DMS114 treated with DMSO at 0.1 percent for 48 hours (cell line): ENCODE data around the gene BRCC3.

Experiments
- DNase-seq: peaks from one replicate; lab custom pipeline; 2025; ENCODE audit not compliant: unreplicated experiment; lab: John Stamatoyannopoulos, UW

The BRCC3 gene

DNA sequence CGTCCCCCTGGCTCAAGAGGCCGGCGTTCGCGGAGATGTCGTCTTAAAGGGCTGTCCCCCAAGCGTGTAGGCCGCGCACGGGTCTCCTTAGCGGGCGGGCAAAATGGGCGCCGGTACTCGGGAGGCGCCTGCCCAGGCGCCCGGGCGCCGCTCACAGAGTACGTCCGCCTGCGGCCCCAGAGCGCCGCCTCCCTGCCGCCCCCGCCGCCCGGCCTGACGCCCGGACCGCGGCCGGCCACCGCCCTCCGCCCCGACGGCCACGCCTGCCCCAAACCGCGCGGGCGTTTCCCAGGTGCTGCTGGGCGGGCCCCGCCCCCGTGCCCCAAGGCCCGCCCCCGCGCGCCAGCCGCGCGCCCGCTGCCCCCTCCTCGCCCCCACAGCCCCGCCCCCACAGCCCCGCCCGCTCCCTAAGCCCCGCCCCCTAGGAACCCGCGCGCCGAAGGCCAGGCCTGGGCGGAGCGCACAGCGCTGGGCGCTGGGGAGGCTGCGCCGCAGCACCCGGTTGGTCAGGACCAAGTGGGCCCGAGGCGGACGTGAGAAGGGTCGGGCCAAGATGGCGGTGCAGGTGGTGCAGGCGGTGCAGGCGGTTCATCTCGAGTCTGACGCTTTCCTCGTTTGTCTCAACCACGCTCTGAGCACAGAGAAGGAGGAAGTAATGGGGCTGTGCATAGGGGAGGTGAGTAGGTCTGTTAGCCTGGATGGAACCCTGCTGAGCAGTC is at the start of gene BRCC3, which contains the start of the genes CMC4 and MTCP1:
Gene BRCC3 (plus strand): TSS at position 534 of the 719 bp plus-strand sequence. CDS start 20 bp downstream, at position 554.
Gene CMC4 (minus strand): TSS at position 162 of the 719 bp plus-strand sequence. CDS start 7,113 bp downstream, outside the sequence.
Gene MTCP1 (minus strand): TSS at position 162 of the 719 bp plus-strand sequence. CDS start 5,126 bp downstream, outside the sequence.
- peak; percentile 38 for DNase-seq

DNA sequence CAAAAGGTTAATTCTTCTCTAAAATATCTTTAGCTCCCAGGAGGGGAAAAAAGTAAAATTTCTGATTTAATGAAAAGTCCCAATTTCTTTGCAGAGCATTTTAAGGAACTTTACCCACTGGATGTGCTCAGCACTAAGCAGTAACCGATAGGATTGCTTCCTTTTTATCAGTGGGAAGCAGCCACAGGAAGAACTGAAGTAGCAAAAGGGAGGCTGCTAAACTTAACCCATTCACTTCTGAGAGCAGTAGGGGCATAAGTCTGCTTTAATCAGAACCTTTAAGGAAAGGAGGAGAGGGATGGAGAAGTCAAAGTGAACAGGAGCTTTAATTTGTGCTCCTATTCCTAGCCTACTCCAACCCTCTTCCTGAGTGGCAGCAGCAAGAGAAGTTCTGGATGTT is 48.7 kb upstream of the BRCC3 start, which contains the start of gene F8:
Gene F8 (minus strand): TSS at position 139 of the 400 bp plus-strand sequence. CDS start 171 bp downstream, outside the sequence.
- DNase-seq, result no peak

DNA sequence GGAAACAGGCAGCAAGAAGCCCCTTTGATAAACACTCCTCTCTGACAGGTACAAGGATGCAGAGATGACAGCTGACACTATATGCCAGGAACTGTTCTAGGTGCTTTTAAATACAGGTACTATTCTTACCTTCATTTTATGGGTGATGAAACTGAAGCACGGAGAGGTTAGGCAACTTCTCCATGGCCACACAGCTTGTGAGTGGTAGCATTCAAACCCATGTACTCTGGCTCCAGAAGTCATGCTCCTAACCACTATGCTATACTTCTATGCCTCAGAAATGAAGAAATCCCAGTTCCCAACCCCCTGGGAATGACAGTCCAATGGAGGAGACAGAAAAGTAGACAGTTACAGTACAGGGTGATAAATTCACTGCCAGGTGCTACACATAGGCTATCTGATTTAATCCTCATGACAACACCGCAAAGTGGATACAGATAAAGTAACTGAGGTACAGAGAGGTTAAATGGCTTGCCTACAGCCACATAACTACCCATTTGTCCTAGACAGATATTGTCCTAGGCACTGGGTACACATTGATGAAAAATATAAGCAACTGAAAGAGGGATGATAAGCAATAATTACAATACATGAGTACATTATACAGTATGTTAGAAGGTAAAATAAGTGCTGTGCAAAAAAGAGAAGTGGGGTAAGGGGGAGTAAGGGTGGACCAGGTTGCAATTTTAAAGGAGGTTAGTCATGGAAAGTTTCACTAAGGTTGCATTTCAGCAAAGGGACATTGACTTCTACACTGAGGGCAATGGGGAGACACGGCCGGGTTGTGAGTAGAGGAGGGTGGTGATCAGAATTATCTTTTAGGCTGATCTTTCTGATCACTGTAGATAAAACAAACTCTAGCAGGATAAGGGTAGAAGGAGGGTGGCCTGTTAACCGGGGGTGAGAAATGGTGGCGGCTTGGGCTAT is 47.1 kb upstream of the BRCC3 start:
- DNase-seq, result no peak

DNA sequence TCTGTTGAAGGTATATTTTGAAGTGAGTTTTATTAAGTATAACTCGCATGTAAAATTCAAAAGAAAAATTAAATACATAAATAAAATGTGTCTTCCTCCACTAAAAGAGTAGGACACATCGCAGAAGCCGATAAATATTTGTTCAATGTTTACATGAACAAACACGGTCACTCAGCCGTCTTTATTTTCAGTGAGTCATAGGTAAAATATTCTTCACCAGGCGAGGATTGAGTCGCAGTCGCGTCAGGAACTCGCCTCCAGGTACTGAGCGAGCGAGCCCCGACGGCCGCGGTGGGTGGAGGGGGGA is 44.9 kb upstream of the BRCC3 start:
- no peak for DNase-seq

DNA sequence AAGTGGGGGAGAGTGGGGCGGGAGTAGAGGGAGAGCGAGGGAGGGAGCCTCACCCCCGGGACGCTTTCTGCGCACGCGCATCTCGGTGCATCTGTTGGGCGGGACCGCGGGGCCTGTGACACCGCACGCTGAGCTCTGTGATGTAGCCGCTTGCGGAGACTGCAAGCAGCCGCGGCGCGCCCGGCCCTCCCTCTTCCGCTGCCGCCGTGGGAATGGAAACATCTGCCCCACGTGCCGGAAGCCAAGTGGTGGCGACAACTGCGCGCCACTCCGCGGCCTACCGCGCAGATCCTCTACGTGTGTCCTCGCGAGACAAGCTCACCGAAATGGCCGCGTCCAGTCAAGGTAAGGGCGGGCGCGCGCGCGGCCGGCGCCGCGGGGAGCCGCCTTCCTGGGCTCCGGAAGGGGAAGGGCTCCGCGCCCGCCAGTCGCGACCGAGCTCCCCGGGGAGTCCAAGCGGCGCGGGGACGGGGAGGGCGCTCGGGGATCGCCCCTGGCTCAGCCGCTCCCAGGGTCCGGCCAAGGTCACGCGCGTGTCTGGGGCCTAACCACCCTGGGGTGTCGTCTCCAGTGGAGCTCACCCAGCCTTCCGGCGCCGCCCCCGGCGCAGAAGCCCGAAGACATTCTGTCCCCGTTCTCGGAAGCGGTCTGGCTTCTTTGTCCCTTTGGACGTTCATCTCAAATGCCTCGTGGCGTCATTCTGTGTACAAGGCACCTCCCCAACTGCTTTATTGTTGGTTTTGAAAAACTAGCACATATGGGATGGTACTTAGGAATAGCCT is 44.4 kb upstream of the BRCC3 start, which contains the start of gene FUNDC2:
Gene FUNDC2 (plus strand): TSS at position 118 of the 782 bp plus-strand sequence. CDS start 95 bp downstream, at position 213.
- DNase-seq, result peak; percentile 67

DNA sequence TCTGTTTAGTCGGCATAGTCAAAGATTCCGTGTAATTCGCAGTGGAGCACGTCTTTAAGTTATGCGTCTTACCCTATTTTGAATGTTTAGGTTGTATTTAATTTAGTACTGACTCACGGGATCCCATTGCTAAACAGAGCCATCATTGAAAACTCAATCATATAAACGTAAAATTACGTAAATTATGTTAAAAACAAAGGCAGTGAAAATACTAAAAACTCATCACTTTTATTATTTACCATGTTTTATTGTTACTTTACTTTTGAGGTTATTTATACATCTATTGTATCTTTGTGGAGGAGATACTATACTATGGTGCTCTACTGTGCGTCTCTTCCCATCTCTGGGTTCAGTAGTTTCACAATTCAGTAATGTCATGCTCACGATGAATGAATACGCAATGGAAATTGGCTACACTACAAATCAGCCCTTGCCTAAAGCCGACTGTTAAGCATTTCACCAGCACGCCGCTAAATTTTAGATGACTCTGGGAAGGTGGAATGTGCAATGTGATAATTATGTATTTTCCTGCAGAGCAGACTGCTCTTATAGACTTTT is 43.7 kb upstream of the BRCC3 start:
- DNase-seq, result no peak

DNA sequence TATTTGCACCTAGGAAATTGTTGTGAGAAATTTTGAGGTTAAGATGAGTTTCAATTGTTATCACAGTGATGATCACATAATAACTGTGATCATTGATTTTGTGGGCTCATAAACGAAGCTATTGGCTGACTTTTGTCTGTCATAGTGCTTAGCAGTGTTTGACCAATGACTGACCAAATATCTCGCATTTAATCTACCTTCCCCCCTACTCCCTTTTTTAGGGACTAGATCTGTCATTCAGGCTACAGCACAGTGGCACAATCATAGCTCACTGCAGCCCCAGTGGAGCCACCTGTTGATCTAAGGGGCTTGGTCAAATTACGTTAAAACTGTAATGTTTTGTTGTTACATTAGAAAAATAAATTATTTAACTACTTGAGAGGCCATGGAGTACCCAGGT is 43.2 kb upstream of the BRCC3 start:
- no peak for DNase-seq

DNA sequence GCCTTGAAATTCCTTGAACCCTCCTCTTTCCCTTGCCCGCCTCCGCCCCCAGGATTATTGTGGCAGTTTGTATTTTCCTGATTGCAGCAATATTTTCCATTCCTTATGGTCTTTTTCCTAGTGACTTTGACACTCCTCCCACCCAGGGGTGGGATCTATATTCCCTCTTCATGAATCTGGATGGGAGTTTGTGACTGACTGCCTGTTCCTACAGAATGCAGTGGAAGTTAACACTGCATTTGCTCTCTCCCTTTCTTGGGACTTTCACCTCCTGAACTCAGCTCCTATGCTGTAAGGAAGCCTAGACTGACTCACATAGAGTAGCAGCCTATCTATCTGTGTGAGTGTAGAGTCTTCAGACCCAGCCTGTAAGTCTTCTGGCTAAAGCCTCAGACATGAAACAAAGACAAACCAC is 42.4 kb upstream of the BRCC3 start:
- no peak for DNase-seq

DNA sequence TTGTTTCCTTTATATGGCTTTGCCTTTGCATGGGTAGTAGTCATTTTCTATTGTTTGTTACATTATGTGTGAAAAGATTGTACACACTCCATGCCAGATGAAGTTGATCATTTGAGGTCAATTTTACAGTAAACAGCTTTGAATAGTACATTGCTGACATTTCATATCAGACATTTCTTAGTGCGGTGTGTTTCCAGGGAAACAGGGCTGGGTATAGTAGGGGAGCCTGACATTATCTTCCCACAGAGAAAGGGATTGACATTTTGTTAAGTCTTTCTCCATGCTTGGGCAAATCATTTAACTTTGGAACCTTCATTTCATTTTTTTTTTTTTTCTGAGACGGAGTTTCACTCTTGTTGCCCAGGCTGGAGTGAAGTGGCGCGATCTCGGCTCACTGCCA is 39.7 kb upstream of the BRCC3 start:
- DNase-seq, result no peak

DNA sequence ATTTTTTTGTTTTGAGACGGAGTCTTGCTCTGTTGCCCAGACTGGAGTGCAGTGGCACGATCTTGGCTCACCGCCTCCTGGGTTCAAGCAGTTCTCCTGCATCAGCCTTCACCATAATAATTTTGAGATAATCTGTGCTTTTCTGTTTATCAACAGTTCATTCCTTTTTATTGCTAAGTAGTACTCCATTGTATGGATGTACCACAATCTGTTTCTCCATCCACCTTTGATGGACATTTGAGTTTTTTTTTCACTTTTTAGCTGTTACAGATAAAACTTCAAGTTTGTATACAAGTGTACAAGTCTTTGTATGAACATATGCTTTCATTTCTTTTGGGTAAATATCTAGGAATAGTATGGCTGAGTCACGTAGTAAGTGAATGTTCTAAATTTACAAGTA is 35.6 kb upstream of the BRCC3 start:
- no peak for DNase-seq

DNA sequence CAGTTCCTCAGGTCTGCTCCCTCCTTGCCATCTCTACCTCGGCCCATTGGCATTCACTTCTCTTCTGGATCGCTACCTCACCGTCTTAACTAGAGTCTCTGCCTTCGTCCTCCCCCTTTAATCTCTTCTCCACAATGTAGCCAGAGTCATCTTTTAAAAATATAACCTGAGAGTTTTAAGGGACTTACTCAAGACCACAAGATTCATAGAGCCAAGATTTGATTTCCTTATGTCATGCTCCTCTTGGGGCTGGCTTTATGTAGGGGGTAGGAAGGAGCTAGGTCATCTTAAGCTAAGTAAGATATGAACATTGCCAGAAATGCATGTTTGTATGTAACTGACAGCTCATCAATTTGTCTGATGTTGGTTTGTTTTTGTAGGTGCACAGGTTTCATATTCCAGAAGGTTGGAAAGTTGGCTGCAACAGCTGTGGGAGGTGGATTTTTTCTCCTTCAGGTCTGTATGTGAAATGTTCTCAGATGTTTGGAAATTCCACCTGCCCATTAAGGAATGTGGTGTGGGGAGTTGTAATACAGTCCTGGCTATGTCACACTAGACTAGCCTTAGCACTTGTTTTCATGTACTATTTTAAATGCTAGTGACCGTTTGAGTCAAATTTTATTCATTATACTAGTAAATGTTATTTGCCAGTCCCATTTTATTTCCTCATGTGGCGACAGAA is 25.0 kb upstream of the BRCC3 start:
- no peak for DNase-seq

DNA sequence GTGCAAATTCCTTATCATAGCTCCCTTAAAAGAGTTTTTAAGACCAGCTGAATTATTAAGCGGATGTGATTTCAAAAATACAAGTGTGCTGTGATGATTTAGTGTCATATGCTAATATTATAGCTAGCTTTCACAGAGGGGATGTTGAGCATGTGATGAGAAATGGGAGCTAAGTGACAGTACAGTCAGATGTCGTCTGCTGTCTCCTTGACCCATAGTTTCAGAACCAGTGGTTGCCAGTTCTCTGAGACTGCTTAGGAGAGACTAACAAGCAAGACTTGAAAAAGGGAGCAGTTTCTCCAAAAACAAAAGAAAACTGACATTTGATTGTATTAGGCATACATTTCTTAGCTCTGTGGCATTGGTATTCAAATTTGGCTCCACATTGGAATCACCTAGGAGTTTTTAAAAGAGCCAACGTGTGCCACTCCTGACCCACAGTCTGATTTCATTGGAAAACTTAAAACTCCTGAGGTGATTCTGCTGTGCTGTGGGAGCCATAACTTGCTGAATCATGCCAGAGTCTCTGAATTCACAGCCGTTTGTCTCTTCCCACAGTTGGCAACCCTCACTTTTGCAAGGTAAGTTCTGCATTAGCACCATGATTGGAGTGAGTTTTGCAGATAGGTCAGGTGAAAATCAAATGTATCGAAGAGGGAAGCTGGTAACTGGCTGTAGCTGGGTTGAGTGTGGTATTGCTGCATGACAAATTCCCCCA is 24.3 kb upstream of the BRCC3 start:
- DNase-seq, result no peak

DNA sequence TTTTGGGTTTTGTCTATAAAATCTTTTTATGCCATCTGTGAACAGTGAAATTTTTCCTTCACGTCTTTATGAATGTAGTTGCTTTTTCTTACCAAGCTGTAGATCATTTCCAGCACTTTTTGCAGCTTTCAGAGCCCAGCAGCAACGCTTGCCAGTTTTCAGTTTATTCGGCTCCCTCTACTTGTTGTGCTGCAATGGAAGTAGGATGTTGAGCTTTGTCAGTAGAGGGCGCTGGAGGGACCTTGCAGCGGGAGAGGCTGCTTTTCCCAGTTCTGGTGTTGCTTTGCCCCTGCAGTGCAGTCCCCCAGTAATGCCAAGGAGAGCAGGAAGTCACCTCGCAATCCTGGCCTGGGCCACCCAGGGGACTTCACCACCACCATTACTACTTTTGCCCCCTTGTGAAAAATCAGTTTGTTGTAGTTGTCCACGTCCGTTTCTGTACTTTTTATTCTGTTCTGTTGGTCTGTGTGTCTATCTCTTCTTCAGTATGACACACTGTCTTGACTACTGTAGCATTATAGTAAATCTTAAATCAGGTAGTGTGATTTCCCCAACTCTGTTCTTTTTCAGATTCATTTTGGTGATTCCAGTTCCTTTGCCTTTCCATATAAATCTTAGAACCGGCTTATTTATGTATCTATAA is 22.2 kb upstream of the BRCC3 start:
- DNase-seq, result peak; percentile 1

DNA sequence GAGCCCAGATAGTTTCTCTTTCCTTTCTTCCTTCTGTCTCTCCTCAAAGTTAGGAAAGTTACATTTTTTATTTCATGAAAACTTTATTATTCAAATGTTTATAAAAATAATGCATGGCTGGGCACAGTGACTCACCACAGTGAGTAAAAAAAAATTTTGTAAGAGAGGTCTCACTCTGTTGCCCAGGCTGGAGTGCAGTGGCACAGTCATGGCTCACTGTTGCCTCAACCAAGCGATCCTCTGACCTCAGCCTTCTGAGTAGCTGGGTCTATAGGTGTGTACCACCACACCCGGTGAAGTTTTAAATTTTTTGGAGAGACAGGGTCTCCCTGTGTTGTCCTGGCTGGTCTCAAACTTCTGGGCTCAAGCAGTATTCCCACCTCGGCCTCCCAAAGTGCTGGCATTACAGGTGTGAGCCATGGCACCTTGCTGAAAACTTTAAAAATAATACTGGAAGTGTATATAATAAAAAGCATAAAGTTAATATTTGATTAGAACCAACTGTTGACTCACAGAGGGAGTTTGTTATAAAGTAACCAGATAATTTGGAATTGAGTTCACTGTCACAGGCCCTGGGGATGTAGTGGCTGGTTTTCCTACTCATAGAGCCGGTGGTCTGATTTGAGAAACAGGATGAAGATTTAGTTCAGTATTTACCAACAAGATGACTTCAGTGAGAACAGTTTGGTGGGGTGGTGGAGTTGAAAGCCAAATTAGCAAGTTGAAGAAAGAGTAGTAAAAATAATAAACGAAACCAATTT is 18.4 kb upstream of the BRCC3 start:
- DNase-seq, result no peak

DNA sequence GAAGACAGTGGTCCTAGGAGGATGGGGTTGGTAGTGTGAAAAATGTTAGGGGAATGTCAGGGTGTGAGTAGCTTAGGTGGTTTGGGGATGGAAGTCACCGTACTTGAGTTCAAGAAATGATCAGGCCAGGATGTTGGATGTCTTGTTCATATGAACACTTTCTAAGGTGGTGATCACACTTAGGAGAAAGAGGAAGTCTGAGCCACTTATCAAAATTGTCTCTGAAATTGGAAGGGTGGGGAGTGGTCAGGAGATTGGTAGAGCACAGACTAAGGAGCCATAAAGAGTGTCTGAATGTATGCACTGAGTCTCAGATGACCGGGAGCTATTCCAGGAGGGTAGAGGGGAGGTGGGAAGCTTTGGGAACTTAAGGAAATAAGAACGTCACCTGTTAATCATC is 17.7 kb upstream of the BRCC3 start:
- DNase-seq, result no peak

DNA sequence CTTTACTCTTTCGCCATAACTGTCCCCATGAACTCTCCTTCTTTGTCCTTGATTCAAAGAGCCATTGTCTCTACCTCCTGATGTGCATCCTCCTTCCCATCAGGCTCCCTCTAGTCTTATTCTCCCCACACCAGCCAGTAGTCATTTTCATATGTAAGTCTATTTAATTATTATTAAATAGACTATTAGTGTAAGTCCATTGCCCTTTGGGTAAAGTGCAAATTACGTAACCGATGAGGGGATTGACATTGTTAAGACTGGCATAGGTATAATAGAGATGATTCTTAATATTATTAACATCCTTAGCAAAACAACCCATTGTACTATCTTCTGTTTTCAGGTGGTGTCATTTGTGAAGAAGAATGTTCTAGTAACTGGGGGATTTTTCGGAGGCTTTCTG is 17.1 kb upstream of the BRCC3 start:
- no peak for DNase-seq

DNA sequence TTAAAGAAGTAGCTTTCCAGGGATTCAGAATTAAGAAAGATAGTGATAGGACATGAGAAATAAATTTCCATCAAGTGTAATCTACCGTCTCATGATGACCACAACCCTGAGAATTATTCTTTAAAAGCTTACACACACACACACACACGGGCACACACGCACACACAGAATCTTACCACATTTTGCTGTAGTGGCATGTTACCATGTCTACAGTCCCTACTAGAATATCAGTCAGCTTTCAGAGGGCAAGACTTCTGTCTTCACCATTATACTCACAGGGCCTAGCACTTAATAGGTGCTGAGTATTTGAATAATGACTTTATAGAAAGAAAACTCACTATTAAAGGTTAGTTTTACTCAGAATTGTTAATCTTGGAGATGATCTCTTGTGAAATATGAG is 15.8 kb upstream of the BRCC3 start:
- no peak for DNase-seq

DNA sequence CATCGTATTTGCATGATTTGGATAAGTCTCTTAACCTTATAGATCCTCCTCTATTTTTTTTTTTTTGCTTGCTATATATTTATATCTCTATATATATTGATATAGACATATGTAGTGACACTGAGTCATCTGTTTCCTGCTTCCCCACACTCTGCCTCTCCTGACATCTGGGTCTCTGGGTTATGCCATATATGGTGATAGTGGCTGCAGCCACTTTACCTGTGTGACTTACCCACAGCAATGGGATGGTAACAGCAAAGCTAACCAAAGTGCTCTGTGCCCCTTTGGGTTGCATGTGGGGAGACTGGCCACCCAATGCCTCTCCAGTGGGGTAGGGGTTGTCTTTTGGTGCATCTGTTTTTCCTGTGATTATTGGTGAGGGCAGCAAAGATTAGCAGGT is 14.8 kb upstream of the BRCC3 start:
- DNase-seq, result no peak
